ENCODE results near the gene HTR5A.

- TF ChIP-seq CTCF (IDR thresholded peaks at IDR 0.05; ENCODE audit: poor library complexity) (no peak), EZH2 (IDR thresholded peaks at IDR 0.05; ENCODE audit: borderline replicate concordance) (no peak)
These were observed 36.2 kb downstream of the HTR5A start for GRCh38 chr7:155106356-155106755.
